ENCODE results near the gene STK40.

The STK40 gene

GRCh38 chr1:36309397-36309796, 76.3 kb downstream of the STK40 start:
- DNase-seq (ENCODE audit: low spot score), result no peak

GRCh38 chr1:36307601-36308330, 78.0 kb downstream of the STK40 start:
- no peak for DNase-seq (ENCODE audit: low spot score)

- peak; percentile 97 for DNase-seq (ENCODE audit: low spot score)
Measured at GRCh38 chr1:36306902-36307456, 78.7 kb downstream of the STK40 start.

GRCh38 chr1:36306210-36306901, 79.4 kb downstream of the STK40 start, which contains the start of gene SH3D21:
Gene SH3D21 (plus strand): TSS chr1:36306368. CDS start chr1:36306421, 53 bp downstream.
- no peak for DNase-seq (ENCODE audit: low spot score)

GRCh38 chr1:36305915-36306209, 79.9 kb downstream of the STK40 start:
- DNase-seq (ENCODE audit: low spot score), result no peak

GRCh38 chr1:36304970-36305914, 80.5 kb downstream of the STK40 start:
- no peak for DNase-seq (ENCODE audit: low spot score)

- DNase-seq (ENCODE audit: low spot score), result no peak
Measured at GRCh38 chr1:36304521-36304920, 81.2 kb downstream of the STK40 start.

- DNase-seq (ENCODE audit: low spot score), result no peak
Measured at GRCh38 chr1:36303650-36304360, 81.9 kb downstream of the STK40 start.

- DNase-seq (ENCODE audit: low spot score), result no peak
Measured at GRCh38 chr1:36303244-36303643, 82.5 kb downstream of the STK40 start.

GRCh38 chr1:36301220-36301619, 84.5 kb downstream of the STK40 start:
- no peak for DNase-seq (ENCODE audit: low spot score)

GRCh38 chr1:36300526-36300925, 85.2 kb downstream of the STK40 start:
- no peak for DNase-seq (ENCODE audit: low spot score)

- no peak for DNase-seq (ENCODE audit: low spot score)
Measured at GRCh38 chr1:36298640-36299039, 87.1 kb downstream of the STK40 start.

- no peak for DNase-seq (ENCODE audit: low spot score)
Measured at GRCh38 chr1:36297062-36297461, 88.7 kb downstream of the STK40 start.

- no peak for DNase-seq (ENCODE audit: low spot score)
Measured at GRCh38 chr1:36295390-36295789, 90.3 kb downstream of the STK40 start.
